Right ventricle myocardium superior (tissue), 1 donor: ENCODE data around the gene PAGE5. TPM values are rescaled to one million over a fixed set of nuclear protein-coding genes. Genes with fewer than 3 reads are reported as not detected.

Source experiments
- ATAC-seq: fragments of 200-7000 bp; cut with Tn5 transposase; one replicate; pipeline ENCODE4 v1.9.1; 2020; ENCODE audit warnings: mild to moderate bottlenecking; ENCODE audit not compliant: poor library complexity
- DNase-seq: peaks from one replicate; pipeline ENCODE4 v3.0.0-alpha.2; 2020
- intact Hi-C: fragments of 100-400 bp; cut with DNase I; formaldehyde crosslinking; loops from one replicate; pipeline ENCODE4 v1.11.2; 2022
- long read RNA-seq: library from polyadenylated mRNA; unstranded; transcript quantifications from one replicate; pipeline ENCODE4 v2.0.0, GENCODE V29; 2021
- total RNA-seq: library from RNA; stranded (reverse); fragmentation: NEBNext Ultra II Directional; extraction: Animal tissue kit (Norgen Biotek cat#: 25700); gene quantifications from one replicate; pipeline ENCODE4 v1.2.1, GENCODE V29; 2021
- donor health status: DM: no; HTN: yes; CAD: no; lungs with severe emphysema.

PAGE5 gene
- not detected for total RNA-seq
- long read RNA-seq, result 0 reads

GRCh38 chrX:55220119-55220794, at the start of gene PAGE5:
Gene PAGE5, plus strand, starts transcription at chrX:55220346. Its CDS starts 1,037 bp downstream, at chrX:55221383.
- intact Hi-C loops, result no loop called here
- no peak for DNase-seq
- no peak for ATAC-seq

GRCh38 chrX:55187281-55187680, 32.9 kb upstream of the PAGE5 start:
- intact Hi-C loops, result no loop called here
- DNase-seq, result no peak
- no peak for ATAC-seq

- intact Hi-C loops, result no loop called here
- ATAC-seq, result no peak
- no peak for DNase-seq
Observed at GRCh38 chrX:55196688-55197087, 23.5 kb upstream of the PAGE5 start.

GRCh38 chrX:55201930-55202579, 18.1 kb upstream of the PAGE5 start:
- intact Hi-C loops, result no loop called here
- no peak for DNase-seq
- ATAC-seq, result no peak

- no peak for ATAC-seq
- DNase-seq, result no peak
- intact Hi-C loops, result no loop called here
Observed at GRCh38 chrX:55206162-55206941, 13.8 kb upstream of the PAGE5 start.

GRCh38 chrX:55210931-55211677, 9.0 kb upstream of the PAGE5 start:
- intact Hi-C loops, result no loop called here
- ATAC-seq (no peak), DNase-seq (no peak)

GRCh38 chrX:55213381-55213780, 6.8 kb upstream of the PAGE5 start:
- intact Hi-C loops, result no loop called here
- no peak for DNase-seq
- no peak for ATAC-seq

GRCh38 chrX:55240788-55241340, 20.7 kb downstream of the PAGE5 start:
- ATAC-seq, result no peak

GRCh38 chrX:55253528-55253927, 33.4 kb downstream of the PAGE5 start:
- intact Hi-C loops, result no loop called here
- ATAC-seq, result no peak
- no peak for DNase-seq

More at GRCh38 chrX:55240788-55241340, 20.7 kb downstream of the PAGE5 start:
- intact Hi-C loops, result no loop called here
- no peak for DNase-seq

GRCh38 chrX:55260806-55261205, 40.7 kb downstream of the PAGE5 start:
- ATAC-seq (no peak), DNase-seq (no peak)
- intact Hi-C loops, result no loop called here

- intact Hi-C loops, result no loop called here
- ATAC-seq (no peak), DNase-seq (no peak)
Observed at GRCh38 chrX:55264816-55265215, 44.7 kb downstream of the PAGE5 start, which contains the start of gene PAGE3. Gene PAGE3, minus strand, starts transcription at chrX:55264916. Its CDS starts 1,013 bp downstream, at chrX:55263903.

Other genes starting within 250 kb of the PAGE5 start
- 0.16 TPM for gene PFKFB1, start 226.2 kb upstream of the PAGE5 start, total RNA-seq
- gene APEX2, start 220.0 kb upstream of the PAGE5 start, total RNA-seq, result 7.0 TPM
- gene ALAS2, start 189.4 kb upstream of the PAGE5 start, total RNA-seq, result 0.51 TPM
- not detected for gene PAGE2B, start 145.3 kb upstream of the PAGE5 start, total RNA-seq
- gene PAGE2, start 131.3 kb upstream of the PAGE5 start, total RNA-seq, result not detected
- gene PAGE3, start 44.6 kb downstream of the PAGE5 start, total RNA-seq, result not detected
- 9.5 TPM for gene MAGEH1, start 231.8 kb downstream of the PAGE5 start, total RNA-seq